Measurements from ENCODE around the gene AKR7A3.

AKR7A3 gene

DNA sequence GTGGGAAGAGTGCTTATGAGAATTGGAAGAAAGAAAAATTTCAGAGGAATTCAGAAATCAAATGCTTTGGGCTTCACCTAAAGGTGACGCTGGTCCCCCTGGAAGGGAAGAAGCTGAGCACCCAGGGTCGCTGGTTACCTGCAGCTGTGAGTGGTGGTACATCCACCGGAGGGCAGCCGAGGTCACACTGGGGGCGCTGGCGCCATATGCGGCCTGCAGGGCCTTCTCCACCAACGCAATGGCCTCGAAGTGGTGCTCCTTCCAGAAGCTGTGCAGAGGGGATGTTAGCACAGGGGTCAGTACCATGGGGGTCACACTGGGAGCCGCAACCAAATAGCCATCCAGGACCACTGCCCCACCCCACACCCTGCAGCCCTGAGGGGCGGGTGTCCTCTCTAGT, 17.3 kb upstream of the AKR7A3 start:
- TF ChIP-seq, protein P1, sequence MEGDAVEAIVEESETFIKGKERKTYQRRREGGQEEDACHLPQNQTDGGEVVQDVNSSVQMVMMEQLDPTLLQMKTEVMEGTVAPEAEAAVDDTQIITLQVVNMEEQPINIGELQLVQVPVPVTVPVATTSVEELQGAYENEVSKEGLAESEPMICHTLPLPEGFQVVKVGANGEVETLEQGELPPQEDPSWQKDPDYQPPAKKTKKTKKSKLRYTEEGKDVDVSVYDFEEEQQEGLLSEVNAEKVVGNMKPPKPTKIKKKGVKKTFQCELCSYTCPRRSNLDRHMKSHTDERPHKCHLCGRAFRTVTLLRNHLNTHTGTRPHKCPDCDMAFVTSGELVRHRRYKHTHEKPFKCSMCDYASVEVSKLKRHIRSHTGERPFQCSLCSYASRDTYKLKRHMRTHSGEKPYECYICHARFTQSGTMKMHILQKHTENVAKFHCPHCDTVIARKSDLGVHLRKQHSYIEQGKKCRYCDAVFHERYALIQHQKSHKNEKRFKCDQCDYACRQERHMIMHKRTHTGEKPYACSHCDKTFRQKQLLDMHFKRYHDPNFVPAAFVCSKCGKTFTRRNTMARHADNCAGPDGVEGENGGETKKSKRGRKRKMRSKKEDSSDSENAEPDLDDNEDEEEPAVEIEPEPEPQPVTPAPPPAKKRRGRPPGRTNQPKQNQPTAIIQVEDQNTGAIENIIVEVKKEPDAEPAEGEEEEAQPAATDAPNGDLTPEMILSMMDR (IDR thresholded peaks at IDR 0.05): no peak

- TF ChIP-seq, protein P1 (IDR thresholded peaks at IDR 0.05): no peak
These were observed 11.6 kb upstream of the AKR7A3 start for GRCh38 chr1:19300211-19300610.

DNA sequence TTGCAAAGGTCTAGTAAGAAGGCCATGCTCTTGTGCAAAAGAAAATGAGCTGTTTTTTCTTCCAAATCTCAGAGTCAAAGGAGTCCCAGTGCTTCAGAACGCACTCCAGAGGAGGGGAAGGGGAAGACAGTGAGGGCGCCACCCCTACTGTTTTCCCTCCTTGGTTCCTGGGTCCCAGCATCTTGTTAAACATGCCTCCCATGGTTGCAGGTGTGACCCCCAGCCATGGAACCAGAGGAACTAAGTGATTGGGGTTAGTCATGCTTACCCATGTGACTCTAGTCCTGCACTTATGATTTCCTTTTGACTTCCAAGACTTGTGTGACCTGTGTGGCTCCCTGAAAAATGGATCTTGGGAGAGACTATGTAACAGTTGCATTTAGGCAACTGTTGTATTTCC, 6.1 kb upstream of the AKR7A3 start:
- TF ChIP-seq, protein P1 (IDR thresholded peaks at IDR 0.05): no peak

DNA sequence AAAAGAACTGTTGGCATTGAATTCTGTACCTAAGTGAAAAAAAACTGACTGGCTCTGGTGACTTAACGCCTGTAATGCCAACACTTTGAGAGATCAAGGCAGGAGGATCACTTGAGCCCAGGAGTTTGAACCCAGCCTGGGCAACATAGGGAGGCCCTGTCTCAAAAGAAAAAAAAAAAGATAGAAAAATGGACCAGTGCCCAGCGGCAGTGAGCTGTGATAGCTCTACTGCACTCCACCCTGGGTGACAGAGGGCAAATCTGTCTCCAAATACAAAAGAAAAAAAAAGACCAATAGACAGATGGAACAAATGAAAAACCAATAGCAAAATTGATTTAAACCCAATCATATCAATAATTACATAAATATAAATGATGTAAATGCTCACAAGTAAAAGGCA, 674 bp upstream of the AKR7A3 start:
- TF ChIP-seq, protein P1 (IDR thresholded peaks at IDR 0.05): no peak

DNA sequence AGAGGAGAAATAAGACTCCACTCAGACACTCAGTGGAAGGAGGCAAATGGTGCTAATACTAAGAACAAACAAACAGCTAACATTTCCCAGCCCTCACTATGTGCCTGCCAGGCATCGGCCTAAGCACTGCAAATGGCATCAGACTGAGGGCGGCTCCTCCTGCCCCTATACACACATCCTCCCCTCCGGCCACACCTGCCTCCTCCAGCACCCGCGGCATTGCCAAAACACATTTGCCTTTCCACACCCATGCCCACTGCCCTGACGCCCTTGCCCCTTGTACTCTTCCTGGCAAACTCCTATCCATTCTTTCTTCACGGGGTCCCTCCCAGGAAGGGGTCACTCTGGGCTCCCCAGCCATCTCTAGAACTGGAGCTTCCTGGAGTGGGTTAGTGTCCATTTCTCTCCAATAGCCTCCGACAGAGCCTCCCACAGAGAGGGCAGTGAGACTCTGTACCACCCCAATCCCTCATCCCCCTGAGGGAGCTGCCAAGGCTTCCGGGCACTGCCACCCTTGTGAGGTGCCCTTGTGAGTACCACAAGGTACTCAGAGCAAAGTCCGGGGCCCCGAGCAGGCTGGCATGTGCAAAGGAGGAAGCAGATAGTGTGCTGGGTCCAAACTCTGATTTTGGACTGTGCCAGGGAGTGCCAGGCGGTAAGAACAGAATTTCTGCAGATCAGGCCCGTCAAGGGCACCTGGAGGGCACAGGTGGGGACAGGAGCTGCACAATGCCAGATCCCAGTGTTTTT, 959 bp downstream of the AKR7A3 start:
- TF ChIP-seq, protein P1 (IDR thresholded peaks at IDR 0.05): no peak

GRCh38 chr1:19284881-19285280, 3.7 kb downstream of the AKR7A3 start:
- TF ChIP-seq, protein P1 (IDR thresholded peaks at IDR 0.05): no peak

DNA sequence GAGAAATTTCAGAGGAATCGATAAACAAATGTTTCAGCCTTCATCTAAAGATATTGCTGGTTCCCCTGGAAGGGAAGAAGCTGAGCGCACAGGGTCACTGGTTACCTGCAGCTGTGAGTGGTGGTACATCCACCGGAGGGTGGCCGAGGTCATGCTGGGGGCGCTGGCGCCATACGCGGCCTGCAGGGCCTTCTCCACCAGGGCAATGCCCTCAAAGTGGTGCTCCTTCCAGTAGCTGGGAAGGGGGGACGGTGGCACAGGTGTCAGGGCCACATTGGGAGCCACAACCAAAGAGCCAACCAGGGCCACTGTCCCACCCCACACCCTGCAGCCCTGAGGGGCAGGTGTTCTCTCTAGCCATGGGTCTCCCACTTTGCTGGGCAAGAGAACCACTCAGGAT, 4.7 kb downstream of the AKR7A3 start:
- TF ChIP-seq, protein P1 (IDR thresholded peaks at IDR 0.05): no peak

DNA sequence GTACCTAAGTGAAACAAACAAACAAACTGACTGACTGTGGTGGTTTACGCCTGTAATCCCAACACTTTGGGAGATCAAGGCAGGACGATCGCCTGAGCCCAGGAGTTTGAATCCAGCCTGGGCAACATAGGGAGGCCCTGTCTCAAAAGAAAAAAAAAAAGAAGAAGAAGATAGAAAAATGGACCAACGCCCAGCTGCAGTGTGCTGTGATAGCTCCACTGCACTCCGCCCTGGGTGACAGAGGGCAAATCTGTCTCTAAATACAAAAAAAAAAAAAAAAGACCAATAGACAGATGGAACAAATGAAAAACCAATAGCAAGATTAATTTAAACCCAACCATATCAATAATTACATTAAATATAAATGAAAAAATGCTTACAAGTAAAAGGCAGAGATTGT, 13.9 kb downstream of the AKR7A3 start:
- TF ChIP-seq, protein P1 (IDR thresholded peaks at IDR 0.05): no peak
